Ishikawa (cell line): ENCODE results near the gene AMIGO2.
A peak's percentile ranks its signal among the peaks of the same experiment; 100 is the strongest.

ENCODE experiments used
- CREB1 ChIP-seq: IDR thresholded peaks from 2 replicates; pipeline ENCODE4 v1.6.1; 2012; ENCODE audit warnings: low read depth
- EP300 ChIP-seq: IDR thresholded peaks from 2 replicates; pipeline ENCODE4 v1.6.1; 2012; ENCODE audit warnings: borderline replicate concordance
- RAD21 ChIP-seq: IDR thresholded peaks from 2 replicates; pipeline ENCODE4 v1.6.1; 2012; ENCODE audit warnings: low read depth
- REST ChIP-seq: IDR thresholded peaks from 2 replicates; pipeline ENCODE4 v1.6.1; 2012; ENCODE audit warnings: low read depth, mild to moderate bottlenecking
- TAF1 ChIP-seq: IDR thresholded peaks from 2 replicates; pipeline ENCODE4 v1.6.1; 2012; ENCODE audit warnings: low read depth, mild to moderate bottlenecking
- USF1 ChIP-seq: IDR thresholded peaks from 2 replicates; pipeline ENCODE4 v1.6.1; 2012
- YY1 ChIP-seq: IDR thresholded peaks from 2 replicates; pipeline ENCODE4 v1.6.1; 2012; ENCODE audit warnings: low read depth
- TF ChIP-seq, protein P1 (sequence below): IDR thresholded peaks from 2 replicates; pipeline ENCODE4 v1.6.1; 2012

- TF ChIP-seq RAD21 (no peak), EP300 (peak; percentile 37), TAF1 (no peak; the same call in 1 of the 2 replicates), CREB1 (no peak), USF1 (no peak), YY1 (no peak), REST (no peak)
- TF ChIP-seq, protein P1, sequence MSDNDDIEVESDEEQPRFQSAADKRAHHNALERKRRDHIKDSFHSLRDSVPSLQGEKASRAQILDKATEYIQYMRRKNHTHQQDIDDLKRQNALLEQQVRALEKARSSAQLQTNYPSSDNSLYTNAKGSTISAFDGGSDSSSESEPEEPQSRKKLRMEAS, result no peak
These were observed 394 bp upstream of the AMIGO2 start for GRCh38 chr12:47079981-47080724.
